Cardiac fibroblast (primary cell): ENCODE results near the gene MARK3.

Source experiments
- DNase-seq, 2 donors: peaks; one replicate each; pipeline versions ENCODE4 v3.0.0 to v3.0.0-alpha.2; 2010; ENCODE audit warnings: low read depth in 2 of 2
- H3K4me3 ChIP-seq, 2 donors: replicated peaks in 1 of 2; 1 replicate in 1 of 2; 2 replicates in 1 of 2; pipeline ENCODE4 v1.5.1; 2011; ENCODE audit warnings: low read depth in 2 of 2, low read length in 2 of 2, mild to moderate bottlenecking in 2 of 2, moderate library complexity in 1 of 2
- TF ChIP-seq, protein P1 (sequence below): IDR thresholded peaks from one replicate; pipeline ENCODE4 v1.5.1; 2011; ENCODE audit warnings: low read depth, mild to moderate bottlenecking, low read length, inconsistent platforms

Gene MARK3

DNA sequence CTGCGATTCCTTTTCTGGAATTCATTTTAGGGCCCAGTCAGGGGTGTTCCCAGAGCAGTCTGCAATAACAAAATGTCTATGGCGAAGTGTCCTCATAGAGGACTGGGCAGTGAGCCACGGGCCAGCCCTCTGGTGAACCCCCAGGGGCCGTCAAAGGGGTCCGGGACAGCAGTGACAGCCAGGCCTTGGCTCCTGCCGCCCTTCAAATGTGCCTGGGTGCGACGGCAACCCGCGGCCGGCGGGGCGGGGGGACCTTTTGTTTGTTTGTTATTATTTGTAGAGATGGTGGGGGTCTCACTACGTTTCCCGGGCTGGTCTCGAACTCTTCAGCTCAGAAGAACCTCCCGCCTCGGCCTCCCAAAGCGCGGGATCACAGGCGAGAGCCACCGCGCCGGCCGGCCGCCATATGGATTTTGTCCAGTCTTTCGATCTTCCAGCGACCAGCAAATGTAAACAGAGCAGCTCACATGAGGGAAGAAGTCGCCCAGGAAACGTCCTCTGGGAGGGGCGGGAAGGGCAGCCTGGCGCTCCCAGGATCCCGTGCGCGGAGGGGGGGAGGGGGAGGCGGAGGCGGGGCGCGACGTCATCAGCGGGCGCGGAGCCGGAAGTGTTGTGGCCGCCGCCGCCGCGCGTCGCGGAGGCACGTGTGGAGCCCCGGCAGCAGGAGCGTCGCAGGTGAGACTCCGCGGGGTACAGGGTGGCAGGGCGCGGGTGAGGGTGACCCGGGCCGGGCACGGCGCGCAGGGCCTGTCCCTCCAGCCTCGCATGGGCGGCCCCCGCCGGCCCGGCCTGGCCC lies 143.6 kb downstream of the MARK3 start, which contains the start of gene TRMT61A:
TSS of gene TRMT61A (plus strand) at position 610 of the 796 bp plus-strand sequence. CDS start 783 bp downstream, outside the sequence.
- DNase-seq, result peak; percentile 91 to 93
- H3K4me3 ChIP-seq, result peak within 1 kb of the TSS; percentile 95 to 96
- TF ChIP-seq, protein P1, sequence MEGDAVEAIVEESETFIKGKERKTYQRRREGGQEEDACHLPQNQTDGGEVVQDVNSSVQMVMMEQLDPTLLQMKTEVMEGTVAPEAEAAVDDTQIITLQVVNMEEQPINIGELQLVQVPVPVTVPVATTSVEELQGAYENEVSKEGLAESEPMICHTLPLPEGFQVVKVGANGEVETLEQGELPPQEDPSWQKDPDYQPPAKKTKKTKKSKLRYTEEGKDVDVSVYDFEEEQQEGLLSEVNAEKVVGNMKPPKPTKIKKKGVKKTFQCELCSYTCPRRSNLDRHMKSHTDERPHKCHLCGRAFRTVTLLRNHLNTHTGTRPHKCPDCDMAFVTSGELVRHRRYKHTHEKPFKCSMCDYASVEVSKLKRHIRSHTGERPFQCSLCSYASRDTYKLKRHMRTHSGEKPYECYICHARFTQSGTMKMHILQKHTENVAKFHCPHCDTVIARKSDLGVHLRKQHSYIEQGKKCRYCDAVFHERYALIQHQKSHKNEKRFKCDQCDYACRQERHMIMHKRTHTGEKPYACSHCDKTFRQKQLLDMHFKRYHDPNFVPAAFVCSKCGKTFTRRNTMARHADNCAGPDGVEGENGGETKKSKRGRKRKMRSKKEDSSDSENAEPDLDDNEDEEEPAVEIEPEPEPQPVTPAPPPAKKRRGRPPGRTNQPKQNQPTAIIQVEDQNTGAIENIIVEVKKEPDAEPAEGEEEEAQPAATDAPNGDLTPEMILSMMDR, result no peak

DNA sequence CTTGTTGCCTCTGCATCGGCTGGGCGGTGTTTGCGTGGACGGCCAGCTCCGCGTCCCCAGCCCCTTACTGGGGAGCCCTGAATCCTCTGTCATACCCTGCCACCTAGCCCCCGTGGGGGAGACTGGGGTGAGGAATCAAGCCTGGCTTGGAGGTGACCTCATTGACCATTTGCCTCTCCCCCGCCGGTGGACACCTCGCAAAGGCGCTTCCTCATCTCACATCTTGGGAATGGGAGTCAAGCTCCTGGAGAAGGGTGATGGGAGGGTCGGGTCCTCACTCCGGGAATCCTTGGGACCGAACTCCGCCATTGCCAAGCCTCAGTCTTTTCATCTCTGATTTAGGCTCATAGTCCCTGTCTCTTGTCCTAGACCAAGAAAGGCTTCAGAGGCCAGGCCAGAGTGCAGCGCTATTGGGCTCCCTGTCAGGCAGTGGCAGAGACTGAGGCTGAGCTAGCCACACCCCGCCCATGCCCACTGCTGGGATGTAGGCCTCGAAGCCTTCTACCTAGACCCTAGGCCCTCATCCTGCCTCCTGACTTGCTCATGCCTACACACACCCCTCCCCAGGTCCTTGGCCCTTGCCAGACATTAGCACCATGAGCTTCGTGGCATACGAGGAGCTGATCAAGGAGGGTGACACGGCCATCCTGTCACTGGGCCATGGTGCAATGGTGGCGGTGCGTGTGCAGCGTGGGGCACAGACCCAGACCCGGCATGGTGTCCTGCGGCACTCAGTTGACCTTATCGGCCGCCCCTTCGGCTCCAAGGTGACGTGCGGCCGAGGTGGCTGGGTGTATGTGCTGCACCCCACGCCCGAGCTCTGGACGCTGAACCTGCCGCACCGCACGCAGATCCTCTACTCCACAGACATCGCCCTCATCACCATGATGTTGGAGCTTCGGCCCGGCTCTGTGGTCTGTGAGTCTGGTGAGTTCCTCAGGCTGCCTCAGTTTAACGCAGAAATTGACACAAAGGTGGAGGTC lies 144.5 kb downstream of the MARK3 start:
- TF ChIP-seq, protein P1, result no peak
- no peak for DNase-seq
- peak overlapping the region; percentile 95 to 96 for H3K4me3 ChIP-seq

DNA sequence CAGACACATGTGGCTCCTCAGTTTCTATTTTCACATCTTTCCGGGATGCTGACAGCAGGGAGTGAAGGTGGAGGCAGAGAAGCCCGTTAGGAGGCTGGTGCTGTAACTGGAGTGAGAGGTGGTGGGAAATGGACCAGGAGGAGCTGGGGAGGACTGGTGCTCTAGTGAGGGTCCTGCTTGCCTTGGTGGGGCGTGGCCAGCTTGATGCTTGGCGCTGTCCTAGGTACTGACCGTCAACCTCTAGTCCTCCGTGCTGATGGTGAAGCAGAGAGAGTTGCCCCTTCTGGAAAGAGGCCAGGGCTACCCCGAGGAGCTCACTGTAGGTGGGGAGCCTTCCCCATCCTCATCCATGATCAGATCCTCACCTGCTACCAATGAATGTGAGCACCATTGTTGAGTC lies 145.2 kb downstream of the MARK3 start:
- TF ChIP-seq, protein P1, result no peak
- no peak for DNase-seq
- H3K4me3 ChIP-seq, result no peak overlapping the region

DNA sequence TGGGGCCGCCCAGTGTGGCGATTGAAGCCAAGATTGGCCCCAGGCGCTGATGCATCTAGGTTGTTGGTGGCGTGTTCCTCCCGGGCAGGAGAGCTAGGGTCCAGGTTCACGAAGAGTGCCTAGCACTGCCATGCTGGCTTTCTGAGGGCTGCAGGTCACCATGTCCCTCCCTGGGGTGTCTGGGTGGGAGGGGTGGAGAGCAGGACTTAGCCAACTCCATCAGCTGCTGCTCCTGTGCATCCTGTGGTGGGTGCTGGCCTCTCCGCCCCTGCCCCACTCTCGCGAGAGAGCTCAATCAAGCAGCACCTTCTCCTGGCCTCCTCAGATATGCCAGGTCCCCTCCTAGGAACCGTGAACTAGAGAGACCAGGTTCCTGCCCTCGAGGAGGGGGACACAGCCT lies 145.6 kb downstream of the MARK3 start:
- no peak overlapping the region for H3K4me3 ChIP-seq
- TF ChIP-seq, protein P1, result no peak
- DNase-seq, result no peak

DNA sequence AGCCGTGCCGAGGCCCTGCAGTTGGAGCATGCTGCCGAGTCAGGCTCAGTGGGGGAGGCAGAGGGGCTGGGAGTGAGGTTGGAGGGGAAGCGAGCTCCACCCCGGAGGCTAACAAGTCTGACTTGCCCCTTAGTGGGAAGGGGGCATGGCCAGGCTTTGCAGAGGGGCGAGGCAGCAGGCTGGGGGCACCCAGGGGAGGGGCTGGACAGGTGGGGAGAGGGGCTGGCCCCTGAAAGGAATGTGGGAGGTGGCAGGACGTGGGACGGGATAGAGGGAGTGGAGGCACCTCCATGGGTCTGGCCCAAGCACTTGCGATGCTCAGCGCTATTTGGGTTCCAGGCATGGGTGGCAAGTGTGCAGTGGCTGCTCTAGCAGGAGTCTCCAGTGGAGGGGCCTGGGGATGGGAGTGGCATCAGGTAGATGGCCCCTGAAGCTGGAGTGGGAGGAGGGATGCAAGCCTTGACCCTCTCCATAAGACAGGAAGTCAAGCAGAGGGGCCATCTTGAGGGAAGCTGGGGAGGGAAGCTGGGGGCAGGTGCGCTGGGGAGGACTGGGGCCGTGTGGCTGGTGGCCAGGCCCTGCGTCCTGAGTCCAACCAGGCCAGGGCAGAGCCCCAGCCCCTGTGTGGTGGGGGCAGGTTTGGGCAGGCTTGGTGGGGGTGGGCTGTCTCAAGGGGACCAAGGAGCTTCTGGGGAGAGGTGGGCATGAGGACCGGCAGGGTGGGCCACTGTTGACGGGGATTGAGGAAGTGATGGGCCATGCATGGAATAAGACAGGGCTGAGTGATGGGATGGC lies 146.4 kb downstream of the MARK3 start:
- no peak overlapping the region for H3K4me3 ChIP-seq
- no peak for DNase-seq
- TF ChIP-seq, protein P1, result no peak
